Retinal pigment epithelial cell (primary cell): ENCODE measurements around the gene TTLL13.
"Not testable (repeated sequence)": the region's sequence is repeated elsewhere in the genome, so short reads cannot be mapped to it uniquely, and the experiment has no call there.

Source experiments
- DNase-seq: peaks from one replicate; pipeline ENCODE4 v3.0.0-alpha.2; 2010; ENCODE audit warnings: low read depth
- H3K4me3 ChIP-seq: 2 replicates; pipeline ENCODE4 v1.5.1; 2011; ENCODE audit warnings: mild to moderate bottlenecking, low read length, control low read depth, moderate library complexity
- TF ChIP-seq, protein P1 (sequence below): conservative IDR thresholded peaks from 2 replicates; pipeline ENCODE4 v1.5.1; 2011; ENCODE audit warnings: low read depth, low read length, control low read depth, inconsistent platforms

Gene TTLL13

DNA sequence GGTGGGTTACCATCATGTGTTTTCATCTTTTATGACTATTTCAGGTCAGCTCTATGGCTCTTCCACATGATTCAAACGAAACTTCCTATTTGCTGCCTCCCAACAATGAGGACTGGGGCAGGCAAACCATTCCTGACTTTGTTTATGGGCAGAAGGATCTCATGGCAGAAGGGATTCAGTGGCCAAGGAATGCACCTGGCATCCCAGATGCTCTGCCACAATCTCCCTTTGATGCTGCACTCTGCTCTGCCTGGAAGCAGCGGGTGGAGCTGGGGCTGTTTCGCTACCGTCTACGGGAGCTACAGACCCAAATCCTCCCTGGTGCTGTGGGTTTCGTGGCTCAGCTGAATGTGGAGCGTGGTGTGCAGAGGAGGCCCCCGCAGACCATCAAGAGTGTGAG is 8.5 kb upstream of the TTLL13 start:
- H3K4me3 ChIP-seq = no peak overlapping the region
- DNase-seq = no peak
- TF ChIP-seq, protein P1, sequence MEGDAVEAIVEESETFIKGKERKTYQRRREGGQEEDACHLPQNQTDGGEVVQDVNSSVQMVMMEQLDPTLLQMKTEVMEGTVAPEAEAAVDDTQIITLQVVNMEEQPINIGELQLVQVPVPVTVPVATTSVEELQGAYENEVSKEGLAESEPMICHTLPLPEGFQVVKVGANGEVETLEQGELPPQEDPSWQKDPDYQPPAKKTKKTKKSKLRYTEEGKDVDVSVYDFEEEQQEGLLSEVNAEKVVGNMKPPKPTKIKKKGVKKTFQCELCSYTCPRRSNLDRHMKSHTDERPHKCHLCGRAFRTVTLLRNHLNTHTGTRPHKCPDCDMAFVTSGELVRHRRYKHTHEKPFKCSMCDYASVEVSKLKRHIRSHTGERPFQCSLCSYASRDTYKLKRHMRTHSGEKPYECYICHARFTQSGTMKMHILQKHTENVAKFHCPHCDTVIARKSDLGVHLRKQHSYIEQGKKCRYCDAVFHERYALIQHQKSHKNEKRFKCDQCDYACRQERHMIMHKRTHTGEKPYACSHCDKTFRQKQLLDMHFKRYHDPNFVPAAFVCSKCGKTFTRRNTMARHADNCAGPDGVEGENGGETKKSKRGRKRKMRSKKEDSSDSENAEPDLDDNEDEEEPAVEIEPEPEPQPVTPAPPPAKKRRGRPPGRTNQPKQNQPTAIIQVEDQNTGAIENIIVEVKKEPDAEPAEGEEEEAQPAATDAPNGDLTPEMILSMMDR = no peak

DNA sequence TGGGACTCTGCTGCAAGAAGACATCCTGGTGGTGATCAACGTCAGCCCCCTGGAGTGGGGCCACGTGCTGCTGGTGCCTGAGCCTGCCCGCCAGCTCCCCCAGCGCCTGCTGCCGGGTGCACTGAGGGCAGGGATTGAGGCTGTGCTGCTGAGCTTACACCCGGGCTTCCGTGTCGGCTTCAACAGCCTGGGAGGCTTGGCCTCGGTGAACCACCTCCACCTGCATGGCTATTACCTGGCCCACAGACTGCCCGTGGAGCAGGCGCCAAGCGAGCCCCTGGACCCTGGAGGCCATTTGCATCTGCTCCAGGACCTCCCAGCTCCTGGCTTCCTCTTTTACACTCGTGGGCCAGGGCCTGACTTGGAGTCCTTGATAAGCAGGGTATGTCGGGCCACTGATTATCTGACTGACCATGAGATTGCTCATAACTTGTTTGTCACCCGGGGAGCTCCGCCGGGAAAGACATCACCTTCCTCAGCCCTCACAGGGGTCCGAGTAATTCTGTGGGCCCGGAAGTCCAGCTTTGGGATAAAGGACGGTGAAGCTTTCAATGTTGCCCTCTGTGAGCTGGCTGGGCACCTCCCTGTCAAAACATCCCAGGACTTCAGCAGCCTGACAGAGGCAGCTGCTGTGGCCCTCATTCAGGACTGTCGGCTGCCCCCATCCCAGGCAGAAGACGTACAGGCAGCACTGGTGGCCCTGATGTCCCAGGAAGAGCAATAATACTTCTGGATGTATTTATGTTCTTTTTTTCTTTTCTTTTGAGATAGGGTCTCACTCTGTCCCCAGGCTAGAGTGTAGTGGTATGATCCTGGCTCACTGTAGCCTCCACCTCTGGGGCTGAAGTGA is 7.8 kb upstream of the TTLL13 start:
- TF ChIP-seq, protein P1 = no peak
- H3K4me3 ChIP-seq = no peak overlapping the region
- no peak for DNase-seq

DNA sequence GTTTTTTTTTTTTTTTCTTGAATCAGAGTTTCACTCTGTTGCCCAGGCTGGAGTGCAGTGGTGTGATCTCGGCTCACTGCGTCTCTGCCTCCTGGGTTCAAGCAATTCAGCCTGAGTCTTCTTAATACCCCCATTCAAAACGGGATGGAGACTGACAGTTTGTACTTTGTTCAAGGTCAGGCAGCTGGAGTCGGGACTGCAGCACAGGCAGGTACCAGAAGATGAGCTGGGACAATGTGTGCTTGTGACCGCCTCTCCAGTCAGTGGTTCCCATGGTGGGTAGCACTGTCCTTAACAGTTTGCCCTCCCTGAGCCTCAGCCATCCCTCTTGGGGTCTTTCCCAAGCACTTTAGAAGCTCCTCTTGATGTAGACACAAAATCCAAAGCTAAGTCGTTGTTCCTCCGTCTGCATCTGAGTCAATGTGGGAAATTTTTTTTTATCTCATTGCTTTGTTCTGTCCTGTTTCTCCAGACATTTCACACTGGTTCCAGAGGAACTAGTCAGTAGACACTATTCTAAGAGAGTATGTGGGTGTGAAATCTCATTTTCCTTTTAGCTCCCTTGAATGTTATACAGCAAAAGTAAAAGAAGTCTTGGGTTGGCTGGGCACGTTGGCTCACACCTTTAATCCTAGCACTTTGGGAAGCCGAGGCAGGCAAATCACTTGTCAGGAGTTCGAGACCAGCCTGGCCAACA is 5.3 kb upstream of the TTLL13 start:
- no peak for DNase-seq
- no peak overlapping the region for H3K4me3 ChIP-seq
- TF ChIP-seq, protein P1 = no peak

DNA sequence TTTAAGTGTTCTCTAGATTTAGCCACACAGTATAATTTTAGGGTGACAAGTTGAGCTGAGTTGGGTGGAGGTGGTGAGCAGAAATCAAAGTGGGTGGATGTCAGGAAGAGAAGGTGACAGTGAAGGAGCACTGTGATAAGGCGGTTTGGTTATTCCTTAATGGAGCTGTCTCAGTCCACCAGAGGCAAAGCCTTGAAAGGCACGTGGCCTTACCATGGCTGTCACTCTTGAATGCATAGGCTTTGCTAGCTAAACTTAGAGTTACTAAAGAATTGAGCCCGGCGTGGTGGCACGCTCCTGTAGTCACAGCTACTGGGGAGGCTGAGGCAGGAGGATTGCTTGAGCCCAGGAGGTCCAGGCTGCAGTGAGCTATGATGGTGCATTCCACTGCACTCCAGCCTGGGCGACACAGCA is 560 bp upstream of the TTLL13 start:
- H3K4me3 ChIP-seq = no peak overlapping the region
- no peak for DNase-seq
- TF ChIP-seq, protein P1 = no peak

DNA sequence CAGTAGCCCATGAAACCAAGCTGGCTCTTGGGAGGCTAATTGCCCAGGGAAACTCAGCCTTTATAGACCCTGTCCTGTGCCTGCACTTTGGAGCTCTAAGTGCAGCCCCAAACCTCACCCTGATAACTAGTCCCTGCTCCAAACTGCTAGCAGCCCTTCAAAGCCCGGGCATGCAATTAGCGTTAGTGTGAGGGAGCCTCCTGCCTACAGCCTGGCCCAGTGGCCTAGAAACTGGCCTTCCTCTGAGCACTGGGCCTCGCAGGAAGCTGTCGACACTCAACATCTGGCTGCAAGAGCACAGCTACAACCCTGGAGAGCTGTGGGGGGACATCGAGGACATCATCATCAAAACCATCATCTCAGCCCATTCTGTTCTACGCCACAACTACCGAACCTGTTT is 8.4 kb downstream of the TTLL13 start:
- DNase-seq = no peak
- H3K4me3 ChIP-seq = no peak overlapping the region
- TF ChIP-seq, protein P1 = no peak

DNA sequence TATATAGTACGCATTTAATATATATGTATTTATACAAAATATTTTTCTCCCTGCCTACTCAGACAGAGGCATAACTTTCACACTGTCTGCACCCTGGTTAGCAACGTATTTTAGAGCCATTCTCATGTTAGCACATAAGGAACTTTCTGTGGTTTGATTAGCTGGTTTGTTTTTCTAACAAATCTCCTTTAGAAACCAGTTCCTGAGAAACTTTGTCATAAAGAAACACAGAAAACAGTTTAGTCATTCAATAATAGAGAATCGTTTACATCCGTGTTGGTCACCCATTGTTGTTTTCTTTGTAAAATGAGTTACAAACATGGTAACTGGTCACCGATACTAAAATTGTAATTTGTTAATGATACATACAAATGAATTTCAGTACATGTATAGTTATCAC is 10.2 kb downstream of the TTLL13 start:
- H3K4me3 ChIP-seq = no peak overlapping the region
- no peak for DNase-seq
- TF ChIP-seq, protein P1 = no peak

DNA sequence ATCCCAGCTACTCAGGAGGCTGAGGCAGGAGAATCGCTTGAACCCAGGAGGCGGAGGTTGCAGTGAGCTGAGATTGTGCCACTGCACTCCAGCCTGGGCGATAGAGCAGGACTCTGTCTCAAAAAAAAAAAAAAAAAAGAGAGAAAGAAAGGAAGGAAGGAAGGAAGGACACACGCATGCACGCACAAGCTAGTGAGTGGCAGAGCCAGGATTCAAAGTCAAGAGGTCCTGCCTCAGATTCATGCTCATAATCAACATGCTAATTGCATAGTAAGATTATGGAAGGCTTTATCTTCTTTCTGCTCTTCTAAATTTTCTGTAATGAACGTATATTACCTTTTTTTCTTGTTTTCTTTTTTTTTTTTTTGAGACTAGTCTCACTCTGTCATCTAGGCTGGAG is 11.4 kb downstream of the TTLL13 start:
- DNase-seq, H3K4me3 ChIP-seq: not testable (repeated sequence)
